Measurements from ENCODE around the gene MND1. TPM values are rescaled to one million over a fixed set of nuclear protein-coding genes. Genes with fewer than 3 reads are reported as not detected.
"Not testable (repeated sequence)": the region's sequence is repeated elsewhere in the genome, so short reads cannot be mapped to it uniquely, and the experiment has no call there.

The MND1 gene
- total RNA-seq, 2 experiments from 2014 or later = 0.42 TPM; not detected in 1

DNA sequence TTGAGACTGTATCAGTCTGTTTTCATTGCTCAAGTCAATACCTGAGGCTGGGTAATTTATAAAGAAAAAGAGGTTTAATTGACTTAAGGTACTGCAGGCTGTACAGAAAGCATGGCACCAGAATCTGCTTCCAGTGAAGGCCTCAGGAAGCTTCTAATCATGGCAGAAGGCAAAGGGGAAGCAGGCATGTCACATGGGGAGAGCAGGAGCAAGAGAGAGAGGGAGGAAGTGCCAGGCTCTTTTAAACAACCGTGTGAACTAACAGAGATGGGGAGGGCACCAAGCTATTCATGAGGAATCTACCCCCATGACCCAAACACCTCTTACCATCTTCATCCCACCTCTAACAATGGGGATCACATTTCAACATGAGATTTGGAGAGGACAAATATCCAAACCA is 114.5 kb downstream of the MND1 start:
- ChIA-PET CTCF (no interaction called here), POLR2A (no interaction called here)
- Mint-ChIP-seq H3K27me3 (no peaks in the 10 kb centered on the region), H3K4me1 (ENCODE audit: low read depth) (no peaks in the 10 kb centered on the region), H3K9me3 (no peaks in the 10 kb centered on the region), H3K4me3 (no peak overlapping the region), H3K36me3 (ENCODE audit: low read depth) (no peaks in the 10 kb centered on the region), H3K27ac (no peak overlapping the region)
- Histone ChIP-seq H3K27me3 (ENCODE audit: control insufficient read depth in 1 of 2, insufficient read depth in 2 of 2, low read length in 2 of 2) (no peaks in the 10 kb centered on the region), H3K36me3 (ENCODE audit: insufficient read depth, low read length) (no peaks in the 10 kb centered on the region), H3K27ac (ENCODE audit: low read depth in 1 of 2, low read length in 2 of 2) (no peak overlapping the region), H3K9me3 (ENCODE audit: control insufficient read depth in 1 of 2, insufficient read depth in 1 of 2, low read length in 2 of 2) (no peaks in the 10 kb centered on the region), H3K4me1 (ENCODE audit: insufficient read depth, low read length) (no peaks in the 10 kb centered on the region), H3K4me3 (ENCODE audit: low read length) (no peak overlapping the region)
- no peak for ATAC-seq (ENCODE audit: poor library complexity)
- intact Hi-C loops (cut with DNase I, micrococcal nuclease) = no loop called here
- TF ChIP-seq, protein P1, sequence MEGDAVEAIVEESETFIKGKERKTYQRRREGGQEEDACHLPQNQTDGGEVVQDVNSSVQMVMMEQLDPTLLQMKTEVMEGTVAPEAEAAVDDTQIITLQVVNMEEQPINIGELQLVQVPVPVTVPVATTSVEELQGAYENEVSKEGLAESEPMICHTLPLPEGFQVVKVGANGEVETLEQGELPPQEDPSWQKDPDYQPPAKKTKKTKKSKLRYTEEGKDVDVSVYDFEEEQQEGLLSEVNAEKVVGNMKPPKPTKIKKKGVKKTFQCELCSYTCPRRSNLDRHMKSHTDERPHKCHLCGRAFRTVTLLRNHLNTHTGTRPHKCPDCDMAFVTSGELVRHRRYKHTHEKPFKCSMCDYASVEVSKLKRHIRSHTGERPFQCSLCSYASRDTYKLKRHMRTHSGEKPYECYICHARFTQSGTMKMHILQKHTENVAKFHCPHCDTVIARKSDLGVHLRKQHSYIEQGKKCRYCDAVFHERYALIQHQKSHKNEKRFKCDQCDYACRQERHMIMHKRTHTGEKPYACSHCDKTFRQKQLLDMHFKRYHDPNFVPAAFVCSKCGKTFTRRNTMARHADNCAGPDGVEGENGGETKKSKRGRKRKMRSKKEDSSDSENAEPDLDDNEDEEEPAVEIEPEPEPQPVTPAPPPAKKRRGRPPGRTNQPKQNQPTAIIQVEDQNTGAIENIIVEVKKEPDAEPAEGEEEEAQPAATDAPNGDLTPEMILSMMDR (IDR thresholded peaks at IDR 0.05) = no peak
- no peak for DNase-seq

DNA sequence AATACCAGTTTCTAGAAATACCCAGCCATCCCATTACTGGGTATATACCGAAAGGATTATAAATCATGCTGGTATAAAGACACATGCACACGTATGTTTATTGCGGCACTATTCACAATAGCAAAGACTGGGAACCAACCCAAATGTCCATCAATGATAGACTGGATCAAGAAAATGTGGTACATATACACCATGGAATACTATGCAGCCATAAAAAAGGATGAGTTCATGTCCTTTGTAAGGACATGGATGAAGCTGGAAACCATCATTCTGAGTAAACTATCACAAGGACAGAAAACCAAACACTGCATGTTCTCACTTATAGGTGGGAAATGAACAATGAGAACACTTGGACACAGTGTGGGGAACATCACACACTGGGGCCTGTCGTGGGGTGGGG is 117.1 kb downstream of the MND1 start:
- H3K27ac ChIP-seq (ENCODE audit: low read depth in 1 of 2, low read length in 2 of 2); H3K9me3 Mint-ChIP-seq; CTCF ChIA-PET; H3K4me3 ChIP-seq (ENCODE audit: low read length); H3K27ac Mint-ChIP-seq; H3K9me3 ChIP-seq (ENCODE audit: control insufficient read depth in 1 of 2, insufficient read depth in 1 of 2, low read length in 2 of 2); H3K27me3 Mint-ChIP-seq; H3K27me3 ChIP-seq (ENCODE audit: control insufficient read depth in 1 of 2, insufficient read depth in 2 of 2, low read length in 2 of 2); POLR2A ChIA-PET; H3K36me3 ChIP-seq (ENCODE audit: insufficient read depth, low read length); DNase-seq; H3K4me1 ChIP-seq (ENCODE audit: insufficient read depth, low read length); H3K4me3 Mint-ChIP-seq; ATAC-seq (ENCODE audit: poor library complexity): not testable (repeated sequence)
- intact Hi-C loops (cut with DNase I, micrococcal nuclease) = loop anchor here in 1 of 2 experiments (10.0 kb wide), 1 partner anchor 113 kb away; no protein-coding TSS in a partner anchor
- H3K4me1 Mint-ChIP-seq (ENCODE audit: low read depth) = peaks cover 16% of the 10 kb centered on the region
- H3K36me3 Mint-ChIP-seq (ENCODE audit: low read depth) = peaks cover 11% of the 10 kb centered on the region

DNA sequence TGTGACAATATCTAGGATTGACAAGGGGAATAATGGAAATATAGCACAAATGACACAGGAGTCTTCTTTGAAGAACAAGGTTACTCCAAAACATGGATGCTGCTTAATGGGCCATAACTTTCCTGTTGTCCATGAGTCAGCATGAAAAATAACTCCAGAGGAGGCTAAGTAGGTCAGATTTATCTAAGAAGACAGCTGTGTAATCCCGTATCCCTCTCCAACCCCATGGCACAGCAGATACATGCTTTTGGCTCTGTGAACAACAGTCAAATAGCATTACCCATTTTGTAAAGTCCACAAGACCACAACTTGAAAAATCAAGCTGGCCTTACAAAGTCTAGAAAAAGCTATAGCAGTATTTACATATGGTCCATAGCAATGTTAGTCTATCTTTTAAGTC is 119.6 kb downstream of the MND1 start:
- Mint-ChIP-seq H3K27me3 (no peaks in the 10 kb centered on the region), H3K4me1 (ENCODE audit: low read depth) (peaks cover 30% of the 10 kb centered on the region), H3K27ac (peak overlapping the region; percentile 91), H3K4me3 (peak overlapping the region; percentile 99), H3K9me3 (no peaks in the 10 kb centered on the region), H3K36me3 (ENCODE audit: low read depth) (peaks cover 35% of the 10 kb centered on the region)
- TF ChIP-seq, protein P1 (IDR thresholded peaks at IDR 0.05) = no peak
- H3K4me1 ChIP-seq (ENCODE audit: insufficient read depth, low read length) = peaks cover 7% of the 10 kb centered on the region
- no peak overlapping the region for H3K27ac ChIP-seq (ENCODE audit: low read depth in 1 of 2, low read length in 2 of 2)
- ATAC-seq (ENCODE audit: poor library complexity) (no peak), DNase-seq (no peak)
- CTCF ChIA-PET = interaction anchor here (6.4 kb wide), 1 partner anchor 31 kb away, joined by 33 read pairs; no protein-coding TSS in a partner anchor
- no peak overlapping the region for H3K4me3 ChIP-seq (ENCODE audit: low read length)
- H3K9me3 ChIP-seq (ENCODE audit: control insufficient read depth in 1 of 2, insufficient read depth in 1 of 2, low read length in 2 of 2) = no peaks in the 10 kb centered on the region
- H3K36me3 ChIP-seq (ENCODE audit: insufficient read depth, low read length) = no peaks in the 10 kb centered on the region
- no peaks in the 10 kb centered on the region for H3K27me3 ChIP-seq (ENCODE audit: control insufficient read depth in 1 of 2, insufficient read depth in 2 of 2, low read length in 2 of 2)
- intact Hi-C loops (cut with DNase I, micrococcal nuclease) = loop anchor here (2.0 to 10.0 kb wide), 2 partner anchors 27 to 111 kb away; no protein-coding TSS in a partner anchor
- POLR2A ChIA-PET = interaction anchor here (4.4 to 21.1 kb wide), 3 partner anchors 29 to 108 kb away, joined by 67 to 434 read pairs (median 90); no protein-coding TSS in a partner anchor

Other genes starting within 250 kb of the MND1 start
- gene TRIM2, start 140.2 kb upstream of the MND1 start, total RNA-seq = 1 to 10 TPM; 1.9 to 3.4 TPM
- gene TMEM131L, start 121.7 kb downstream of the MND1 start, total RNA-seq = 100 to 1,000 TPM; 101 to 106 TPM

All from CD4-positive, alpha-beta T cell (primary cell).